Progenitor cell of endocrine pancreas (in vitro differentiated cells): ENCODE data around the gene MYO5A. TPM values are rescaled to one million over a fixed set of nuclear protein-coding genes. Genes with fewer than 3 reads are reported as not detected.

Experiments
- DNase-seq: peaks from one replicate; pipeline ENCODE4 v3.0.0; 2021; ENCODE audit warnings: low spot score; ENCODE audit not compliant: unreplicated experiment
- H3K27ac Mint-ChIP-seq: 2 replicates; pipeline ENCODE4 v1.8.0; 2021; ENCODE audit warnings: mild to moderate bottlenecking, moderate library complexity, mixed read lengths
- H3K27me3 Mint-ChIP-seq: 2 replicates; pipeline ENCODE4 v1.8.0; 2021; ENCODE audit warnings: mixed read lengths
- H3K36me3 Mint-ChIP-seq: 2 replicates; pipeline ENCODE4 v1.8.0; 2022; ENCODE audit warnings: mixed read lengths; ENCODE audit not compliant: insufficient read depth
- H3K4me1 Mint-ChIP-seq: 2 replicates; pipeline ENCODE4 v1.8.0; 2021; ENCODE audit warnings: low read depth, mixed read lengths
- H3K4me3 Mint-ChIP-seq: 2 replicates; pipeline ENCODE4 v1.8.0; 2021; ENCODE audit warnings: low read depth, mild to moderate bottlenecking, moderate library complexity, mixed read lengths
- H3K9me3 Mint-ChIP-seq: 2 replicates; pipeline ENCODE4 v1.8.0; 2021; ENCODE audit warnings: low read depth, mixed read lengths
- CTCF ChIP-seq: fragments of 200-600 bp; sonication (generic); IDR thresholded peaks from one replicate; pipeline ENCODE4 v1.5.0; 2021; ENCODE audit warnings: antibody characterized with exemption, mild to moderate bottlenecking; ENCODE audit not compliant: unreplicated experiment
- total RNA-seq: library from RNA; stranded (reverse); gene quantifications from 2 replicates; pipeline ENCODE4 v1.2.1, GENCODE V29; 2021

MYO5A gene
- total RNA-seq, 1 donor from 2014 or later = 31.0 TPM

- Mint-ChIP-seq H3K9me3 (no peaks in the 10 kb centered on the region), H3K36me3 (no peaks in the 10 kb centered on the region), H3K4me3 (no peak overlapping the region), H3K27me3 (peaks cover 16% of the 10 kb centered on the region), H3K27ac (no peak overlapping the region), H3K4me1 (peaks cover 6% of the 10 kb centered on the region)
- DNase-seq = no peak
- no peak for TF ChIP-seq CTCF
Measured at GRCh38 chr15:52523647-52524046, 5.0 kb downstream of the MYO5A start.

GRCh38 chr15:52523192-52523591 is 5.5 kb downstream of the MYO5A start:
- peaks cover 16% of the 10 kb centered on the region for H3K27me3 Mint-ChIP-seq
- TF ChIP-seq CTCF = no peak
- H3K4me1 Mint-ChIP-seq = peaks cover 6% of the 10 kb centered on the region
- no peak for DNase-seq
- H3K4me3 Mint-ChIP-seq = no peak overlapping the region
- no peaks in the 10 kb centered on the region for H3K9me3 Mint-ChIP-seq
- H3K27ac Mint-ChIP-seq = no peak overlapping the region
- H3K36me3 Mint-ChIP-seq = no peaks in the 10 kb centered on the region

GRCh38 chr15:52521682-52522081 is 7.0 kb downstream of the MYO5A start:
- TF ChIP-seq CTCF = no peak
- no peaks in the 10 kb centered on the region for H3K36me3 Mint-ChIP-seq
- no peak for DNase-seq
- no peaks in the 10 kb centered on the region for H3K9me3 Mint-ChIP-seq
- H3K27me3 Mint-ChIP-seq = peaks cover 1% of the 10 kb centered on the region
- no peak overlapping the region for H3K27ac Mint-ChIP-seq
- H3K4me3 Mint-ChIP-seq = no peak overlapping the region
- H3K4me1 Mint-ChIP-seq = no peaks in the 10 kb centered on the region

GRCh38 chr15:52520421-52520820 is 8.3 kb downstream of the MYO5A start:
- Mint-ChIP-seq H3K27me3 (no peaks in the 10 kb centered on the region), H3K4me1 (no peaks in the 10 kb centered on the region), H3K4me3 (no peak overlapping the region), H3K36me3 (no peaks in the 10 kb centered on the region), H3K9me3 (no peaks in the 10 kb centered on the region), H3K27ac (no peak overlapping the region)
- no peak for DNase-seq
- TF ChIP-seq CTCF = no peak

GRCh38 chr15:52518487-52519371 is 10.0 kb downstream of the MYO5A start:
- no peak for TF ChIP-seq CTCF
- no peaks in the 10 kb centered on the region for H3K27me3 Mint-ChIP-seq
- no peak overlapping the region for H3K4me3 Mint-ChIP-seq
- H3K4me1 Mint-ChIP-seq = no peaks in the 10 kb centered on the region
- DNase-seq = no peak
- H3K9me3 Mint-ChIP-seq = no peaks in the 10 kb centered on the region
- no peaks in the 10 kb centered on the region for H3K36me3 Mint-ChIP-seq
- no peak overlapping the region for H3K27ac Mint-ChIP-seq
